GM12878 (cell line): ENCODE results near the gene ADGRF4.

ENCODE experiments used
- BMI1 ChIP-seq: fragments of 450-650 bp; IDR thresholded peaks from 2 replicates; pipeline ENCODE4 v1.6.1; 2016; ENCODE audit warnings: mild to moderate bottlenecking, moderate library complexity, borderline replicate concordance
- CREM ChIP-seq: IDR thresholded peaks from 2 replicates; pipeline ENCODE4 v1.6.1; 2014; ENCODE audit warnings: antibody characterized with exemption, low read depth
- EZH2 ChIP-seq: IDR thresholded peaks from 2 replicates; pipeline ENCODE4 v1.6.1; 2012; ENCODE audit warnings: low read depth, mild to moderate bottlenecking, control low read depth, inconsistent platforms, low read length, borderline replicate concordance; ENCODE audit not compliant: control insufficient read depth
- MAX ChIP-seq: IDR thresholded peaks from 2 replicates; pipeline ENCODE4 v1.6.1; 2012; ENCODE audit warnings: low read depth, low read length, improper control_type of control experiment
- RAD21 ChIP-seq: IDR thresholded peaks from 2 replicates; pipeline ENCODE4 v1.6.1; 2011; ENCODE audit warnings: mild to moderate bottlenecking, low read depth, low read length, moderate library complexity; ENCODE audit not compliant: insufficient read depth
- RBBP5 ChIP-seq: fragments of 200-600 bp; sonication (generic); conservative IDR thresholded peaks from 2 replicates; pipeline ENCODE4 v1.6.1; 2016
- SIN3A ChIP-seq: IDR thresholded peaks from 2 replicates; pipeline ENCODE4 v1.6.1; 2012; ENCODE audit warnings: low read depth, low read length, improper control_type of control experiment
- TCF12 ChIP-seq: IDR thresholded peaks from 2 replicates; pipeline ENCODE4 v1.6.1; 2011; ENCODE audit warnings: low read depth, mild to moderate bottlenecking, low read length
- ZNF24 ChIP-seq: fragments of 450-650 bp; IDR thresholded peaks from 2 replicates; pipeline ENCODE4 v1.6.1; 2017; ENCODE audit warnings: antibody characterized with exemption, mild to moderate bottlenecking
- TF ChIP-seq, protein P1 (sequence below), 3 experiments: IDR thresholded peaks in 2 of 3; conservative IDR thresholded peaks in 1 of 3; 2 replicates each; pipeline ENCODE4 v1.5.1; 2011; ENCODE audit warnings: low read depth in 3 of 3, low read length in 3 of 3, mild to moderate bottlenecking in 3 of 3, control low read depth in 2 of 3, moderate library complexity in 2 of 3, inconsistent platforms in 1 of 3, mixed read lengths in 1 of 3; ENCODE audit not compliant: control insufficient read depth in 2 of 3, insufficient read depth in 1 of 3; ENCODE audit errors: extremely low read depth in 1 of 3

DNA sequence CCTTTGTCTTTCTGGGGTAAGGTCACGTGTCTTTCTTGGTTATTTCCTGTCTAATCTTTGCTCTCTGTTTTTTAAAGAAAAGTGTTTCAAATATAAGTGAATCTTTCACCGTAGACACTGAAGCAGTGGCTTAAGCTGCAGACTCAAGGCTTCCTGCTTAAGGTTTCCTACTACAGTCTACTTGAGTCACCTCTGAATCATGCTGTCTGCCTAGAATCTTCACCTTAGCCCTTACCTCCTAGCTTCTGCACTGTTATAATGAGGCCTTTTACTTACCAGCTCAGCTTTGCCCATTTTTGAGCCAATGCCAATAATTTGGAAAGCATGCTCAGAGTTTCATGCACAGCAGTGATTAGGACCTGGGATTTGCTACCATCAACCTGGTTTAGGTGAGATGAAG lies 30.6 kb downstream of the ADGRF4 start:
- TF ChIP-seq ZNF24 (no peak), SIN3A (no peak), TCF12 (no peak), RAD21 (no peak), CREM (no peak), EZH2 (no peak), RBBP5 (no peak), BMI1 (no peak), MAX (no peak)
- TF ChIP-seq, protein P1, sequence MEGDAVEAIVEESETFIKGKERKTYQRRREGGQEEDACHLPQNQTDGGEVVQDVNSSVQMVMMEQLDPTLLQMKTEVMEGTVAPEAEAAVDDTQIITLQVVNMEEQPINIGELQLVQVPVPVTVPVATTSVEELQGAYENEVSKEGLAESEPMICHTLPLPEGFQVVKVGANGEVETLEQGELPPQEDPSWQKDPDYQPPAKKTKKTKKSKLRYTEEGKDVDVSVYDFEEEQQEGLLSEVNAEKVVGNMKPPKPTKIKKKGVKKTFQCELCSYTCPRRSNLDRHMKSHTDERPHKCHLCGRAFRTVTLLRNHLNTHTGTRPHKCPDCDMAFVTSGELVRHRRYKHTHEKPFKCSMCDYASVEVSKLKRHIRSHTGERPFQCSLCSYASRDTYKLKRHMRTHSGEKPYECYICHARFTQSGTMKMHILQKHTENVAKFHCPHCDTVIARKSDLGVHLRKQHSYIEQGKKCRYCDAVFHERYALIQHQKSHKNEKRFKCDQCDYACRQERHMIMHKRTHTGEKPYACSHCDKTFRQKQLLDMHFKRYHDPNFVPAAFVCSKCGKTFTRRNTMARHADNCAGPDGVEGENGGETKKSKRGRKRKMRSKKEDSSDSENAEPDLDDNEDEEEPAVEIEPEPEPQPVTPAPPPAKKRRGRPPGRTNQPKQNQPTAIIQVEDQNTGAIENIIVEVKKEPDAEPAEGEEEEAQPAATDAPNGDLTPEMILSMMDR (IDR thresholded peaks at IDR 0.05 in 2 of 3, conservative IDR thresholded peaks at IDR 0.05 in 1 of 3; ENCODE audit: control insufficient read depth in 2 of 3, extremely low read depth in 1 of 3, insufficient read depth in 1 of 3, low read depth in 3 of 3, low read length in 3 of 3): no peak
